A549 (cell line): ENCODE data around the gene CMTM5. TPM values are rescaled to one million over a fixed set of nuclear protein-coding genes. Genes with fewer than 3 reads are reported as not detected.

Experiments used
- ATAC-seq, 2 experiments: fragments of 200-7000 bp in 1 of 2; fragments of >200 bp in 1 of 2; cut with Nextera tagmentation in 1 of 2; cut with Tn5 transposase in 1 of 2; 3 replicates each; pipeline versions ENCODE4 v1.8.0 to v1.9.1; 2018 to 2020; ENCODE audit warnings: mild to moderate bottlenecking in 1 of 2, moderate library complexity in 1 of 2
- CTCF ChIA-PET: fragments of 300-600 bp; sonication (Branson Sonifier 250); formaldehyde crosslinking; extraction: SDS; loops from one replicate; lab custom pipeline; 2021; ENCODE audit warnings: antibody characterized with exemption, inconsistent platforms; lab: Yijun Ruan, JAX
- POLR2A ChIA-PET: fragments of 350-600 bp; formaldehyde crosslinking; extraction: SDS; loops from one replicate; lab custom pipeline; 2021; ENCODE audit warnings: antibody characterized with exemption, inconsistent platforms; lab: Yijun Ruan, JAX
- DNase-seq, 2 experiments: peaks; one replicate each; pipeline versions ENCODE4 v3.0.0 to v3.0.0-alpha.2; 2011 to 2016; ENCODE audit warnings: low read depth in 1 of 2, low spot score in 1 of 2
- FAIRE-seq: peaks from 2 replicates; lab custom pipeline; 2011; peaks lifted over from hg19 to GRCh38; lab: Jason Lieb, UNC
- H3K27ac ChIP-seq, 2 experiments: fragments of >200 bp; sonication (Bioruptor Twin); formaldehyde crosslinking; 3 replicates each; pipeline ENCODE4 v1.5.1; 2016 to 2017
- H3K4me1 ChIP-seq: fragments of >200 bp; sonication (Bioruptor Twin); formaldehyde crosslinking; 3 replicates; pipeline ENCODE4 v1.6.1; 2016
- H3K4me2 ChIP-seq: fragments of >200 bp; sonication (Bioruptor Twin); formaldehyde crosslinking; 3 replicates; pipeline ENCODE4 v1.6.1; 2016
- H3K4me3 ChIP-seq: fragments of >200 bp; sonication (Bioruptor Twin); formaldehyde crosslinking; 3 replicates; pipeline ENCODE4 v1.5.1; 2016
- H3K9me3 ChIP-seq: fragments of >200 bp; sonication (Bioruptor Twin); formaldehyde crosslinking; 3 replicates; pipeline ENCODE4 v1.6.1; 2016
- FOXS1 ChIP-seq: fragments of 250-450 bp; sonication (Bioruptor Pico); IDR thresholded peaks from 2 replicates; pipeline ENCODE4 v1.5.0; 2020; ENCODE audit warnings: mild to moderate bottlenecking, moderate library complexity
- HDAC2 ChIP-seq: fragments of 200-600 bp; sonication (generic); IDR thresholded peaks from 2 replicates; pipeline ENCODE4 v1.6.1; 2016
- HOXA7 ChIP-seq: fragments of 250-450 bp; sonication (Bioruptor Pico); IDR thresholded peaks from 2 replicates; pipeline ENCODE4 v1.5.0; 2020; ENCODE audit warnings: mild to moderate bottlenecking, moderate library complexity
- HOXB5 ChIP-seq: fragments of 250-450 bp; sonication (Bioruptor Pico); IDR thresholded peaks from 2 replicates; pipeline ENCODE4 v1.5.0; 2020; ENCODE audit warnings: mild to moderate bottlenecking, moderate library complexity
- KDM1A ChIP-seq: fragments of 200-600 bp; sonication (generic); IDR thresholded peaks from 2 replicates; pipeline ENCODE4 v1.6.1; 2016; ENCODE audit warnings: low read depth, mild to moderate bottlenecking
- KDM5A ChIP-seq: fragments of 200-600 bp; sonication (generic); IDR thresholded peaks from 2 replicates; pipeline ENCODE4 v1.6.1; 2016; ENCODE audit warnings: antibody characterized with exemption, mild to moderate bottlenecking
- NR3C1 ChIP-seq: fragments of >200 bp; sonication (Bioruptor Twin); formaldehyde crosslinking; IDR thresholded peaks from 3 replicates; pipeline ENCODE4 v1.6.1; 2017
- PHF8 ChIP-seq: fragments of 200-600 bp; sonication (generic); IDR thresholded peaks from 2 replicates; pipeline ENCODE4 v1.6.1; 2016; ENCODE audit warnings: low read depth, mild to moderate bottlenecking, antibody characterized with exemption, moderate library complexity, borderline replicate concordance
- POLR2A ChIP-seq: IDR thresholded peaks from 2 replicates; pipeline ENCODE4 v1.6.1; 2012; ENCODE audit warnings: mild to moderate bottlenecking, low read length
- RAD21 ChIP-seq, 2 experiments: fragments of >200 bp in 1 of 2; sonication (Bioruptor Twin) in 1 of 2; formaldehyde crosslinking in 1 of 2; IDR thresholded peaks in 1 of 2; conservative IDR thresholded peaks in 1 of 2; 2 replicates in 1 of 2; 3 replicates in 1 of 2; pipeline ENCODE4 v1.6.1; 2012 to 2018; ENCODE audit warnings: inconsistent platforms in 1 of 2
- ZNF302 ChIP-seq: fragments of 250-450 bp; sonication (Bioruptor Pico); IDR thresholded peaks from 2 replicates; pipeline ENCODE4 v1.9.0; 2021; ENCODE audit warnings: inconsistent platforms, mild to moderate bottlenecking, moderate library complexity
- WGBS: methylation state at CpG from one replicate; pipeline ENCODE4 v1.1.6; 2017; ENCODE audit errors: missing lambda C conversion rate; 5-methylcytosine and 5-hydroxymethylcytosine counted together
- polyA plus RNA-seq, 4 experiments: library from polyadenylated mRNA; depleted of rRNA in 3 of 4; stranded (reverse); fragments of >200 nt; fragmentation: RNase III in 1 of 4; extraction: RNeasy Plus Mini Kit Qiagen cat#74134 plus additional on column Dnase treatment in 1 of 4; gene quantifications; 2 replicates in 3 of 4; 3 replicates in 1 of 4; pipeline ENCODE4 v1.2.3, GENCODE V29; 2011 to 2017
- TF ChIP-seq, protein P1 (sequence below): IDR thresholded peaks from 2 replicates; pipeline ENCODE4 v1.6.1; 2012
- TF ChIP-seq, protein P2 (sequence below): fragments of >200 bp; sonication (Bioruptor Twin); formaldehyde crosslinking; IDR thresholded peaks from 3 replicates; pipeline ENCODE4 v1.5.1; 2016
- TF ChIP-seq, protein P3 (sequence below): IDR thresholded peaks from 2 replicates; pipeline ENCODE4 v1.6.1; 2012; ENCODE audit warnings: low read depth, borderline replicate concordance

CMTM5 gene
- polyA plus RNA-seq, 2 of the 4 experiments (the other 2 are of a cell fraction) = not detected

DNA sequence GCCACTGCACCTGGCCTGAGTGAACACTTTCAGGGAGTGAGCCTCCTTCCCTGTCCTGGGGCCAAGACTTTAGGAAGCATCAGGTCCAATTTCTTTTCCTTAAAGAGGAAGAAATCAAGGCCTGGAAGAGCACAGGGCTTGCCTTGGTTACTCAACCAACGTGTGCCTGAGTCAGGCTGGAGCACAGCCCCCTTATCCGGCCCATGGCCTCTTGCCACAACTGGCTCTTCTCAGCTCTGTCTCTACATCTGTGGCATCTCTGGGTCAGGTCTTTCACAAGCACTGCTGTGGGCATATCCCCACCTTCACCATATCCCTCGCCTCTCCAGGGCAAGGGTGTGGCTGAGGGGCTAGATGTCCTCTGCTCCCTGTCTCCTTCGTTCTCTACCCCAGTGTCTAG lies 24.4 kb downstream of the CMTM5 start (continued):
- no peak for TF ChIP-seq RAD21 (conservative IDR thresholded peaks at IDR 0.05 in 1 of 2, IDR thresholded peaks at IDR 0.05 in 1 of 2)

DNA sequence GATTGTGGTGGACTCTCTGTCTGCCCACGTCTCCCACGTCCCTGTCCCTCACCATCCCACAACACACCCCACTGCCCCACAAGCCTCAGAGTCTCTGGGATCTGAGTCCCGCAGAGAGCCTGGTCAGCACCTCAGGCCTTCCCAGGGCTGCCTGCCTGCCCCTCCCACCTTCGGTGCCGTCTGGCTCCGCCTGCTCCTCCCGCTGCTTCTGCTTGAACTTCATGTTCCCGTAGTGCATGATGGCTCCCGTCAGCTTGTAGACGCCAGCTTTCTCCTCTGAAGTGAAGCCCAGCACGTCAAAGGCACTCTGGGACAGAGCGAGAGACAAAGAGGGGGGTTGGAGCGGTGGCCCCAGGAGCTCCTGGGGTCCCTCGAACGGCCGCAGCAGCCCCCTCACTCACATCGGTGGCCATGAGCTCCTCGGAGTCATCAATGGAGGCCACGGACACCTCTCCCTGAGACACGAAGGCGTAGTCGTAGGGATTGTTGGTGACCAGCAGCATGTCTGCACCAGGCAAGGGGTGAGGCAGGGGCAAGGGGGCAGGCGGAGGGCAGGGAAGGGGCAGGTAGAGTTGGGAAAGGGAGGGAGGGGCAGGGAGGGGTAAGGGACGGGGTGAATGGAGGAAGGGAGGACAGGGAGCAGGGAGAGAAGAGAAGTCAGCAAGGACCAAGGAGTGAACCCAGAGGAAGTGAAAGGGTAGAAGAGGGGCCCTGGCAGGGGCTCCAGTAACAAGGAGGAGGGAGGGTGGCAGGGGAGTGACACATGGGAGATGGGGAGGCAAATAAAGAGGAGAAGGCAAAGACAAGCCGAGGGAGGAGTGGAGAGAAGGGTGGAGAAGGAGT lies 25.7 kb downstream of the CMTM5 start:
- DNase-seq (no peak), ATAC-seq (peak; percentile 36 to 56; a peak in 3 of 6 replicates), FAIRE-seq (no peak)
- Histone ChIP-seq H3K4me3 (no peak overlapping the region), H3K4me1 (no peaks in the 10 kb centered on the region), H3K4me2 (peak overlapping the region; percentile 47; the same call in 2 of the 3 replicates), H3K27ac (no peak overlapping the region), H3K9me3 (no peaks in the 10 kb centered on the region)
- ChIA-PET POLR2A (no interaction called here), CTCF (interaction anchor here (0.7 to 0.9 kb wide), 2 partner anchors 40 to 76 kb away, joined by 3 to 4 read pairs; no protein-coding TSS in a partner anchor)
- TF ChIP-seq KDM5A (no peak), PHF8 (no peak), NR3C1 (no peak), HOXB5 (no peak)
- TF ChIP-seq, protein P1, sequence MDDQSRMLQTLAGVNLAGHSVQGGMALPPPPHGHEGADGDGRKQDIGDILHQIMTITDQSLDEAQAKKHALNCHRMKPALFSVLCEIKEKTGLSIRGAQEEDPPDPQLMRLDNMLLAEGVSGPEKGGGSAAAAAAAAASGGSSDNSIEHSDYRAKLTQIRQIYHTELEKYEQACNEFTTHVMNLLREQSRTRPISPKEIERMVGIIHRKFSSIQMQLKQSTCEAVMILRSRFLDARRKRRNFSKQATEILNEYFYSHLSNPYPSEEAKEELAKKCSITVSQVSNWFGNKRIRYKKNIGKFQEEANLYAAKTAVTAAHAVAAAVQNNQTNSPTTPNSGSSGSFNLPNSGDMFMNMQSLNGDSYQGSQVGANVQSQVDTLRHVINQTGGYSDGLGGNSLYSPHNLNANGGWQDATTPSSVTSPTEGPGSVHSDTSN = no peak
- TF ChIP-seq, protein P2, sequence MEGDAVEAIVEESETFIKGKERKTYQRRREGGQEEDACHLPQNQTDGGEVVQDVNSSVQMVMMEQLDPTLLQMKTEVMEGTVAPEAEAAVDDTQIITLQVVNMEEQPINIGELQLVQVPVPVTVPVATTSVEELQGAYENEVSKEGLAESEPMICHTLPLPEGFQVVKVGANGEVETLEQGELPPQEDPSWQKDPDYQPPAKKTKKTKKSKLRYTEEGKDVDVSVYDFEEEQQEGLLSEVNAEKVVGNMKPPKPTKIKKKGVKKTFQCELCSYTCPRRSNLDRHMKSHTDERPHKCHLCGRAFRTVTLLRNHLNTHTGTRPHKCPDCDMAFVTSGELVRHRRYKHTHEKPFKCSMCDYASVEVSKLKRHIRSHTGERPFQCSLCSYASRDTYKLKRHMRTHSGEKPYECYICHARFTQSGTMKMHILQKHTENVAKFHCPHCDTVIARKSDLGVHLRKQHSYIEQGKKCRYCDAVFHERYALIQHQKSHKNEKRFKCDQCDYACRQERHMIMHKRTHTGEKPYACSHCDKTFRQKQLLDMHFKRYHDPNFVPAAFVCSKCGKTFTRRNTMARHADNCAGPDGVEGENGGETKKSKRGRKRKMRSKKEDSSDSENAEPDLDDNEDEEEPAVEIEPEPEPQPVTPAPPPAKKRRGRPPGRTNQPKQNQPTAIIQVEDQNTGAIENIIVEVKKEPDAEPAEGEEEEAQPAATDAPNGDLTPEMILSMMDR = no peak
- WGBS = 18% methylated on average over 22 of the region's 25 CpGs

DNA sequence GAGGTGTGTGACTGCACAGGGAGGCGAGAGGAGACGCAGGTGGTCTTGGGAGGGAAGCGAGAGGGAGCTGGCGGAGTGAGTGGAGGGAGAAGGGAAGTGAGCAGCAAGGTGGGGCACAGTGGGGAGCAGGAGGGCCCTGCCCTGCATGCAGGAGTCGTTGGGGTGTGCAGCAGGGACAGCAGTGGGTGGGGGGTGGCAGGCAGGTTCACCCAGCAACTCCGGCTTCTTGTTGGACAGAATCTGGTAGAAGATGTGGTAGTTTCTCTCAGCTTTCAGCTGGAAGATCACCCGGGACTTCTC lies 26.2 kb downstream of the CMTM5 start:
- Histone ChIP-seq H3K4me1 (no peaks in the 10 kb centered on the region), H3K4me2 (no peak overlapping the region), H3K9me3 (no peaks in the 10 kb centered on the region), H3K27ac (no peak overlapping the region), H3K4me3 (no peak overlapping the region)
- CTCF ChIA-PET = no interaction called here
- ATAC-seq (no peak), DNase-seq (no peak), FAIRE-seq (no peak)
- TF ChIP-seq, protein P3, sequence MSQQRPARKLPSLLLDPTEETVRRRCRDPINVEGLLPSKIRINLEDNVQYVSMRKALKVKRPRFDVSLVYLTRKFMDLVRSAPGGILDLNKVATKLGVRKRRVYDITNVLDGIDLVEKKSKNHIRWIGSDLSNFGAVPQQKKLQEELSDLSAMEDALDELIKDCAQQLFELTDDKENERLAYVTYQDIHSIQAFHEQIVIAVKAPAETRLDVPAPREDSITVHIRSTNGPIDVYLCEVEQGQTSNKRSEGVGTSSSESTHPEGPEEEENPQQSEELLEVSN = no peak
- TF ChIP-seq HDAC2 (no peak), HOXA7 (CRISPR knock-in tag) (no peak), FOXS1 (CRISPR knock-in tag) (no peak), KDM1A (no peak)
- WGBS = 44% methylated on average over 7 of the region's 7 CpGs
- POLR2A ChIA-PET = no interaction called here

DNA sequence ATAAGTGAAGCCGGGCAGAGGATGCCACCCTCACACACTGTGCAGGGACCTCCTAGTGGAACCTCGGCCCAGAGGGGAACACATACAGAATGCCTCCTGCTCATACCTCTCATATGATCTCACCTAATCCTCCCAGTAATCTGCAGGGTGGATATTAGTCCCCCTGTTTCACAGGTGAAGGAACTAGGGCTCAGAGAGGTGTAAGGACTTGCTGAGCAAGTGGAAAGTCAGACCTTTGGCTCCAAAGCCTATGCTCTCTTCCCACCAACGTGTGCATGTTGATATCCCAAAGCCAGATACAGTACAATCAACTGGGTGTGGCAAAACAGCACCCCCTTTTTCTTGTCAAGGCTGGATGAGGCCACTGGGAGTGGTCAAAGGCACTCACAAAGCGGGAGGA lies 27.1 kb downstream of the CMTM5 start:
- Histone ChIP-seq H3K4me1 (no peaks in the 10 kb centered on the region), H3K9me3 (no peaks in the 10 kb centered on the region), H3K4me2 (no peak overlapping the region)
- DNase-seq (no peak), FAIRE-seq (no peak)
- WGBS = 20% methylated on average over 4 of the region's 4 CpGs
- CTCF ChIA-PET = interaction anchor here (1.3 kb wide), 1 partner anchor 23 kb away, joined by 3 read pairs; no protein-coding TSS in a partner anchor
- TF ChIP-seq NR3C1 (no peak), ZNF302 (CRISPR knock-in tag) (no peak), POLR2A (no peak)
- TF ChIP-seq, all 56 proteins: peak for 0
- ATAC-seq = peak in 1 of 2 experiments; percentile 15; a peak in 3 of 6 replicates
- POLR2A ChIA-PET = no interaction called here
- no peak overlapping the region for H3K4me3 ChIP-seq
- H3K27ac ChIP-seq = no peak overlapping the region
